ENCODE results near the gene WDFY1. TPM values are rescaled to one million over a fixed set of nuclear protein-coding genes. Genes with fewer than 3 reads are reported as not detected.
A peak's percentile ranks its signal among the peaks of the same experiment; 100 is the strongest.

WDFY1 gene
- total and polyA plus RNA-seq, 3 donors from 2014 or later: 29.5 to 62.9 (median 49.4) TPM

- intact Hi-C loops (cut with DNase I; ENCODE audit: low total_unique reads): no loop called here
- TF ChIP-seq CTCF (IDR thresholded peaks at IDR 0.05) (no peak), POLR2A (IDR thresholded peaks at IDR 0.05) (no peak)
These were observed 22.8 kb upstream of the WDFY1 start for GRCh38 chr2:223967981-223968380.

GRCh38 chr2:223959688-223960087 is 14.6 kb upstream of the WDFY1 start:
- DNase-seq: peak; percentile 64
- intact Hi-C loops (cut with DNase I; ENCODE audit: low total_unique reads): no loop called here

More at GRCh38 chr2:223967981-223968380, 22.8 kb upstream of the WDFY1 start:
- Histone ChIP-seq H3K4me3 (no peak overlapping the region), H3K4me1 (peaks cover 5% of the 10 kb centered on the region), H3K9me3 (no peaks in the 10 kb centered on the region), H3K27ac (no peak overlapping the region), H3K36me3 (ENCODE audit: low read depth, missing control alignments) (no peaks in the 10 kb centered on the region), H3K27me3 (no peaks in the 10 kb centered on the region)
- no peak for DNase-seq
- 79 to 81% methylated on average over 2 of the region's 2 CpGs for WGBS, 2 donors

DNA sequence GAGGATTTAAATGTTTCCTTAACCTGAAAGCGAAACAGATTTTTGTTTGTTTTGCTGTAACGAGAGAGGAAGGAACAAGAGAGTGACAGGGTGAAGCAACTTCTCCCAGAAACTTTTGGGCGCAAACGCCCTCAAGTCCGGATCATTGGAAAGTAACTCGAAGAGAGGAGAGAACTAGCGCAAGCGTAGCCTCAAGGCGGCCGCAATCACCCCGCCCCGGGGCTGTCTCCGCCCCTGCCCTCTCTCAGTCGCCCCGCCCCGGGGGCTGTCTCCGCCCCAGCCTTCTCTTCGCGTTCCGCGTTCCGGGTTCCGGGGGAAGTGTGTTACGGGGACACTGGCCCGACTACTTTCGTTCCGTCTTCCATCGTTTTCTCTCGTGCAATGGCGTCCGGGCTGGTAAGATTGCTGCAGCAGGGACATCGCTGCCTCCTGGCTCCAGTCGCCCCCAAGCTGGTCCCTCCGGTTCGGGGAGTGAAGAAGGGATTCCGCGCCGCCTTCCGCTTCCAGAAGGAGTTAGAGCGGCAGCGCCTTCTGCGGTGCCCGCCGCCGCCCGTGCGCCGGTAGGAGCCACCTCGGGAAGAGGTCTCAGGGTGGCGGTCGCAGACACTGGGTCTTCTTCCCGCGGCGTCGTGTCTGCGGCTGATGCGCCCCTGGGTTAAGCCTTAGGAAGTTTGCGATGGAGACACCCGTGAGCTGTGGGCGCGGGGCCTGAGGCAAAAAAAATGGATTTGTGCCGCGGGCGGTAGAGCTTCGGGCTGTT is 12.1 kb upstream of the WDFY1 start, which contains the start of gene MRPL44:
Gene MRPL44 (plus strand): TSS at position 372 of the 760 bp plus-strand sequence. CDS start 10 bp downstream, at position 382.
- Histone ChIP-seq H3K4me1 (peaks cover 31% of the 10 kb centered on the region), H3K27ac (peak within 1 kb of the TSS; percentile 88 to 93), H3K4me3 (peak within 1 kb of the TSS; percentile 97 to 99), H3K27me3 (no peaks in the 10 kb centered on the region), H3K36me3 (ENCODE audit: low read depth, missing control alignments) (no peaks in the 10 kb centered on the region), H3K9me3 (no peaks in the 10 kb centered on the region)
- TF ChIP-seq POLR2A (IDR thresholded peaks at IDR 0.05) (peak; percentile 40), CTCF (IDR thresholded peaks at IDR 0.05) (peak in 2 of 3 experiments; percentile 7 to 16)
- WGBS, 2 donors: 0 to 1% methylated on average over 41 to 65 of the region's 65 CpGs
- peak; percentile 97 for DNase-seq
- intact Hi-C loops (cut with DNase I; ENCODE audit: low total_unique reads): no loop called here

More at GRCh38 chr2:223959688-223960087, 14.6 kb upstream of the WDFY1 start:
- no peak overlapping the region for H3K4me3 ChIP-seq
- WGBS, 2 donors: 42 to 51% methylated on average over 5 of the region's 5 CpGs
- peaks cover 30% of the 10 kb centered on the region for H3K4me1 ChIP-seq
- no peaks in the 10 kb centered on the region for H3K27me3 ChIP-seq
- TF ChIP-seq POLR2A (IDR thresholded peaks at IDR 0.05) (no peak), CTCF (IDR thresholded peaks at IDR 0.05) (no peak)
- no peaks in the 10 kb centered on the region for H3K36me3 ChIP-seq (ENCODE audit: low read depth, missing control alignments)
- no peaks in the 10 kb centered on the region for H3K9me3 ChIP-seq
- no peak overlapping the region for H3K27ac ChIP-seq

GRCh38 chr2:223956300-223956699 is 11.2 kb upstream of the WDFY1 start:
- no peak for DNase-seq
- 55 to 74% methylated on average over 4 of the region's 4 CpGs for WGBS, 2 donors
- H3K27ac ChIP-seq: peak overlapping the region; percentile 87 to 93
- no peaks in the 10 kb centered on the region for H3K27me3 ChIP-seq
- no peak for TF ChIP-seq CTCF (IDR thresholded peaks at IDR 0.05)
- no peak for TF ChIP-seq POLR2A (IDR thresholded peaks at IDR 0.05)
- no peaks in the 10 kb centered on the region for H3K9me3 ChIP-seq
- intact Hi-C loops (cut with DNase I; ENCODE audit: low total_unique reads): no loop called here
- H3K4me3 ChIP-seq: no peak overlapping the region
- H3K4me1 ChIP-seq: peaks cover 32% of the 10 kb centered on the region
- H3K36me3 ChIP-seq (ENCODE audit: low read depth, missing control alignments): no peaks in the 10 kb centered on the region
